H7 (cell line): ENCODE data around the gene DLGAP4. TPM values are rescaled to one million over a fixed set of nuclear protein-coding genes. Genes with fewer than 3 reads are reported as not detected.
"Not testable (repeated sequence)": the region's sequence is repeated elsewhere in the genome, so short reads cannot be mapped to it uniquely, and the experiment has no call there.

Source experiments
- DNase-seq: peaks from one replicate; pipeline ENCODE4 v3.0.0; 2012
- H3K27me3 ChIP-seq: 2 replicates; pipeline ENCODE4 v1.6.0; 2011; ENCODE audit warnings: mild to moderate bottlenecking, low read length; ENCODE audit not compliant: control insufficient read depth, insufficient read depth
- H3K36me3 ChIP-seq: replicated peaks from 2 replicates; pipeline ENCODE4 v1.5.1; 2011; ENCODE audit warnings: low read length; ENCODE audit not compliant: control insufficient read depth, insufficient read depth
- H3K4me3 ChIP-seq: 2 replicates; pipeline ENCODE4 v1.5.1; 2011; ENCODE audit warnings: low read depth, mild to moderate bottlenecking, control low read depth, low read length, moderate library complexity; ENCODE audit not compliant: insufficient read depth
- total RNA-seq: library from RNA; depleted of rRNA; stranded (reverse); fragments of >200 nt; shearing (Covaris generic); gene quantifications from 2 replicates; pipeline ENCODE4 v1.2.3, GENCODE V29; 2014

Gene DLGAP4
- total RNA-seq, 1 experiment from 2014 or later: 62.8 TPM

GRCh38 chr20:36547186-36548005 is 241.3 kb downstream of the DLGAP4 start:
- H3K4me3 ChIP-seq: no peak overlapping the region
- peaks cover 18% of the 10 kb centered on the region for H3K36me3 ChIP-seq
- no peaks in the 10 kb centered on the region for H3K27me3 ChIP-seq
- no peak for DNase-seq

- no peaks in the 10 kb centered on the region for H3K27me3 ChIP-seq
- peak; percentile 85 for DNase-seq
- no peak overlapping the region for H3K4me3 ChIP-seq
- H3K36me3 ChIP-seq: peaks cover 18% of the 10 kb centered on the region
Observed at GRCh38 chr20:36548006-36548315, 241.8 kb downstream of the DLGAP4 start.

GRCh38 chr20:36548704-36549627 is 242.8 kb downstream of the DLGAP4 start:
- peak; percentile 35 for DNase-seq
- Histone ChIP-seq H3K27me3 (no peaks in the 10 kb centered on the region), H3K4me3 (no peak overlapping the region), H3K36me3 (peaks cover 18% of the 10 kb centered on the region)

- peaks cover 18% of the 10 kb centered on the region for H3K36me3 ChIP-seq
Observed at GRCh38 chr20:36549628-36549941, 243.4 kb downstream of the DLGAP4 start.

GRCh38 chr20:36549942-36550789 is 244.0 kb downstream of the DLGAP4 start:
- H3K27me3 ChIP-seq: no peaks in the 10 kb centered on the region
- H3K36me3 ChIP-seq: peaks cover 16% of the 10 kb centered on the region
- peak; percentile 48 for DNase-seq
- H3K4me3 ChIP-seq: no peak overlapping the region

More at GRCh38 chr20:36549628-36549941, 243.4 kb downstream of the DLGAP4 start:
- no peak for DNase-seq
- no peaks in the 10 kb centered on the region for H3K27me3 ChIP-seq
- H3K4me3 ChIP-seq: no peak overlapping the region

GRCh38 chr20:36550790-36551299 is 244.7 kb downstream of the DLGAP4 start:
- Histone ChIP-seq H3K27me3 (no peaks in the 10 kb centered on the region), H3K36me3 (peaks cover 15% of the 10 kb centered on the region), H3K4me3 (no peak overlapping the region)
- no peak for DNase-seq

- no peak overlapping the region for H3K4me3 ChIP-seq
- no peaks in the 10 kb centered on the region for H3K27me3 ChIP-seq
- H3K36me3 ChIP-seq: no peaks in the 10 kb centered on the region
- DNase-seq: no peak
Observed at GRCh38 chr20:36555248-36555647, 249.1 kb downstream of the DLGAP4 start.

- Histone ChIP-seq H3K4me3 (no peak overlapping the region), H3K27me3 (no peaks in the 10 kb centered on the region), H3K36me3 (no peaks in the 10 kb centered on the region; the same call in 1 of the 2 replicates)
- peak; percentile 38 for DNase-seq
Observed at GRCh38 chr20:36562724-36563123, 256.6 kb downstream of the DLGAP4 start.

GRCh38 chr20:36563374-36563773 is 257.2 kb downstream of the DLGAP4 start:
- DNase-seq: no peak
- Histone ChIP-seq H3K27me3 (no peaks in the 10 kb centered on the region), H3K36me3 (no peaks in the 10 kb centered on the region; the same call in 1 of the 2 replicates), H3K4me3 (no peak overlapping the region)

GRCh38 chr20:36564078-36564725 is 258.1 kb downstream of the DLGAP4 start:
- DNase-seq, H3K27me3 ChIP-seq, H3K4me3 ChIP-seq, H3K36me3 ChIP-seq: not testable (repeated sequence)

- H3K4me3 ChIP-seq, H3K36me3 ChIP-seq, DNase-seq, H3K27me3 ChIP-seq: not testable (repeated sequence)
Observed at GRCh38 chr20:36564726-36565121, 258.6 kb downstream of the DLGAP4 start.

- H3K4me3 ChIP-seq: no peak overlapping the region
- H3K36me3 ChIP-seq: no peaks in the 10 kb centered on the region; the same call in 1 of the 2 replicates
- no peaks in the 10 kb centered on the region for H3K27me3 ChIP-seq
- DNase-seq: no peak
Observed at GRCh38 chr20:36565520-36565919, 259.4 kb downstream of the DLGAP4 start.

GRCh38 chr20:36569847-36570429 is 263.8 kb downstream of the DLGAP4 start:
- Histone ChIP-seq H3K36me3 (no peaks in the 10 kb centered on the region; the same call in 1 of the 2 replicates), H3K4me3 (no peak overlapping the region), H3K27me3 (no peaks in the 10 kb centered on the region)
- no peak for DNase-seq
